Central memory CD8-positive, alpha-beta T cell (primary cell): ENCODE data around the gene SYP.
"Not testable (repeated sequence)": the region's sequence is repeated elsewhere in the genome, so short reads cannot be mapped to it uniquely, and the experiment has no call there.

Experiments used
- ATAC-seq: fragments of 150-1000 bp; cut with Tn5 transposase; replicated peaks from 2 replicates; pipeline ENCODE4 v1.10.0; 2022; ENCODE audit warnings: mild to moderate bottlenecking, moderate FRiP score, moderate number of reproducible peaks; ENCODE audit not compliant: poor library complexity, severe bottlenecking; ENCODE audit errors: extremely low read depth
- DNase-seq, 2 donors: peaks; one replicate each; pipeline ENCODE4 v3.0.0; 2021; ENCODE audit warnings: low spot score in 2 of 2
- H3K27ac Mint-ChIP-seq: one replicate; pipeline ENCODE4 v1.8.0; 2022; ENCODE audit warnings: low read depth, mild to moderate bottlenecking, moderate library complexity, mixed read lengths
- H3K27me3 Mint-ChIP-seq: one replicate; pipeline ENCODE4 v1.8.0; 2022; ENCODE audit warnings: mixed read lengths
- H3K36me3 Mint-ChIP-seq: one replicate; pipeline ENCODE4 v1.8.0; 2022; ENCODE audit warnings: mild to moderate bottlenecking, moderate library complexity, mixed read lengths; ENCODE audit not compliant: insufficient read depth
- H3K4me1 Mint-ChIP-seq: one replicate; pipeline ENCODE4 v1.8.0; 2022; ENCODE audit warnings: mixed read lengths
- H3K4me3 Mint-ChIP-seq: one replicate; pipeline ENCODE4 v1.8.0; 2022; ENCODE audit warnings: mild to moderate bottlenecking, moderate library complexity, mixed read lengths
- H3K9me3 Mint-ChIP-seq: one replicate; pipeline ENCODE4 v1.8.0; 2022; ENCODE audit warnings: mixed read lengths

The SYP gene

DNA sequence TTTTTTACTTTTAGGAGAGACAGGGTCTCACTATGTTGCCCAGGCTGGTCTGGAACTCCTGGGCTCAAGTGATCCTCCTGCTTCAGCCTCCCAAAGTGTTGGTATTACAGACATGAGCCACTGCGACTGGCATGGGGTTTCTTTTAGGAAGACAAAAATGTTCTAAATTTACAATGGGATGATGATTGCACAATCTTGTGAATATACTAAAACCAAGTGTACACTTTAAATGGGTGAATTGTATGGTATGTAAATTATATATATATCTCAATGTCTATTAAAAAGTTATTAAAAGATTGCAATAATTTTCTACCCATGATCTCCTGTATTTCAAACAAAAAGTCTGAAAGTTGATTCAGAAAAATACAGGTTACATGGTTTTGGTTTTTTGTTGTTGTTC, 46.5 kb downstream of the SYP start:
- ATAC-seq (no peak), DNase-seq (no peak)
- Mint-ChIP-seq H3K27ac (no peak overlapping the region), H3K36me3 (peaks cover 8% of the 10 kb centered on the region), H3K9me3 (no peaks in the 10 kb centered on the region), H3K4me1 (peaks cover 17% of the 10 kb centered on the region), H3K4me3 (no peak overlapping the region), H3K27me3 (no peaks in the 10 kb centered on the region)

DNA sequence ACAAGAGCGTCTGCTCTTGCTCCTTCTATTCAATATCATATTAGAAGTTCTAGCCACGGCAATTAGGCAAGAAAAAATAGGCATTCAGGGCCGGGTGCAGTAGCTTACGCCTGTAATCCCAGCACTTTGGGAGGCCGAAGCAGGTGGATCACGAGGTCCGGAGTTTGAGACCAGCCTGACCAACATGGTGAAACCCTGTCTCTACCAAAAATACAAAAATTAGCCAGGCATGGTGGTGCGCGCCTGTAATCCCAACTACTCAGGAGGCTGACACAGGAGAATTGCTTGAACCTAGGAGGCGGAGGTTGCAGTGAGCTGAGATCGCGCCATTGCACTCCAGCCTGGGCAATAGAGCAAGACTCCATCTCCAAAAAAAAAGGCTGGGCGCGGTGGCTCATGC, 50.7 kb downstream of the SYP start:
- not testable (repeated sequence) for ATAC-seq, H3K9me3 Mint-ChIP-seq, H3K27me3 Mint-ChIP-seq, H3K36me3 Mint-ChIP-seq, H3K4me1 Mint-ChIP-seq, DNase-seq, H3K4me3 Mint-ChIP-seq, H3K27ac Mint-ChIP-seq

DNA sequence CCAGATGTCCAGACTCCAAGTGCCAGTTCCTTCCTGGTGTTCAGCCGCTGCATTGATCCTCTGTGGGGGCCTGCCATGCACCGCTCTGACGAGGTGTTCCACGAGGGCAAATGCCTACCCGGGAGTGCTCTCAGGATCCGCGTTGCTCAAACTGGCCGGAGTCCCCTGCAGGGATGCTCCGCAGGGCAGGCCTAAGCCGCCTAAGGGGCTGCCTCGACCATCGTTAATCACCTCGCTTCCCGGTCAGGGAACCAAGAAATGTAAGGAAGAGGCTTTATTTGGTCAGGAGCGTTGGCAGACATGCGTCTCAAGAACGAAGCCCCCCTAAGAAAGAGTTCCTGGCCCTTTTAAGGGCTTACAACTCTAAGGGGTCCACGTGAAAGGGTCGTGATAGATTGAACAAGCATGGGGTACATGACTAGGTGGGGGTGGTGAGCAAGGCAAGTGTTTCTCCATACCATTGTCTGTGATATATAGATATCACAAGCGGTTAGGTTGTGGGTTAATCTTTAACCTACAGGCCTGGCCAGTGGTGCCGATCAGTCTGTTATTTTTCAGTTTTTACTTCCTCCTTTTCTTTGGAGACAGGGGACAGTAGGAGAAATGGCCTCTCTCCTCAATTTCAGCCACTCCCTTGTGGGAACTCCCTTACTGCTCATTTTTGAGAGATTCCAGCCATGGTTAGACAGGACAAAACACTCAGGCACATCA, 51.4 kb downstream of the SYP start:
- not testable (repeated sequence) for H3K4me1 Mint-ChIP-seq, H3K36me3 Mint-ChIP-seq, H3K27ac Mint-ChIP-seq, ATAC-seq, H3K4me3 Mint-ChIP-seq, H3K27me3 Mint-ChIP-seq, DNase-seq, H3K9me3 Mint-ChIP-seq

DNA sequence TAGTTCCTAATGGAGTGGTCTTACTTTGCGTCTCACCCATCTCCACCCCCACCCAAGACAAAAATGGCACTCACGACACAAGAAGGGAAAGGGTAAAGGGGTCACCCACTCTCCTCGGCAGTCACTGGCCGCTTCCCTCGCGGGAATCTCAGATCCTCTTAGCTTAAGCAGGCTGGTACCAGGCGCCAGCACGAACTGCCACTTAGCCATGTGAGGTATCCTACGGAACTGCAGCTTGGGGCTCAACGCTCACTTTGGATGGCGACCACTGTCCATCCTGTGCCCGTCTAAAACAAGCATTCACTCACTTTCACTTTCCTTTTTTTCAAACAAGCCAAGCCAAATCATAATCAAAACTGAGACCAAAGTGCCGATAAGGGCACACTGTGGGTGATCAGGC, 52.1 kb downstream of the SYP start:
- Mint-ChIP-seq H3K9me3 (no peaks in the 10 kb centered on the region), H3K27ac (no peak overlapping the region), H3K4me3 (no peak overlapping the region), H3K27me3 (no peaks in the 10 kb centered on the region), H3K36me3 (no peaks in the 10 kb centered on the region), H3K4me1 (no peaks in the 10 kb centered on the region)
- no peak for DNase-seq
- ATAC-seq: no peak

DNA sequence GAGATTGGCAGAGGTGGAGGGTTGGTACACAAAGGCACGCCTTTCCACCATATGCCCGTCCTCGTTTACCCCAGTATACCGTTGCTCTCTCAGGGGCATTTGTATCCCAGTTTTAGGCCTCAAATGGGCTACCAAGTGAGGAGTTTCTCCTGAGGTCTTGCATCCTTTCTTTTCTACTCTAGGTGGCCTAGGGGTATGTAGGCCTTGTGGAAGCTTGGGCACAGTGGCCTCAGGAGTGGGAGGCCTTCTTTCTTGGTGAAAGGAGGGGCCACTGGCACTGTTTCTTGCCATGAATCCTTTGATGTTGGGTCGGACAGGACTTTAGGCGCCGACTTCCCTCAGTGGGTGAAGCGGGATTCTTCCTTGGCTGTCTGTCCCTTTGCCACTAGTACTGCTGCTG, 52.7 kb downstream of the SYP start:
- no peaks in the 10 kb centered on the region for H3K4me1 Mint-ChIP-seq
- H3K9me3 Mint-ChIP-seq: no peaks in the 10 kb centered on the region
- H3K27me3 Mint-ChIP-seq: no peaks in the 10 kb centered on the region
- no peak overlapping the region for H3K4me3 Mint-ChIP-seq
- H3K36me3 Mint-ChIP-seq: no peaks in the 10 kb centered on the region
- ATAC-seq (no peak), DNase-seq (no peak)
- no peak overlapping the region for H3K27ac Mint-ChIP-seq

DNA sequence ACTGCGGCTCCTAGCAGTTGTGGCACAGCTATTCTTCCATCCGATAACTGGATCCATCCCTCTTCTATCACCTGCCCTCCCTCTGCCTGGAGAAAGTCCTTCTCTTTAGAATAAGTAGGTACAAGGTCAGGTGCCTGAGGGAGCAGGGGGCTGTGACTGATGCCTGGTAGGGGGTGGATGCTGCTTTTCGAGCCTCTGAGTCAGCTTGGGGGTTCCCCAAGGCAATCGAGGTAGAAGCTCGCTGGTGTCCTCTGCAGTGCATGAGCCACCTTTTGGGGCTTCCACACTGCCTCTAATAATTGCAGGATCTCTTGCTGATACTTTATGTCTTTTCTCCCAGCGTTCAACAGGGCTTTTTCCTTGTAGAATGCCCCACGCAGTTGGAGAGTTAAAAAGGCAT, 56.8 kb downstream of the SYP start:
- H3K36me3 Mint-ChIP-seq, ATAC-seq, H3K9me3 Mint-ChIP-seq, H3K27me3 Mint-ChIP-seq, H3K4me1 Mint-ChIP-seq, DNase-seq, H3K4me3 Mint-ChIP-seq, H3K27ac Mint-ChIP-seq: not testable (repeated sequence)

DNA sequence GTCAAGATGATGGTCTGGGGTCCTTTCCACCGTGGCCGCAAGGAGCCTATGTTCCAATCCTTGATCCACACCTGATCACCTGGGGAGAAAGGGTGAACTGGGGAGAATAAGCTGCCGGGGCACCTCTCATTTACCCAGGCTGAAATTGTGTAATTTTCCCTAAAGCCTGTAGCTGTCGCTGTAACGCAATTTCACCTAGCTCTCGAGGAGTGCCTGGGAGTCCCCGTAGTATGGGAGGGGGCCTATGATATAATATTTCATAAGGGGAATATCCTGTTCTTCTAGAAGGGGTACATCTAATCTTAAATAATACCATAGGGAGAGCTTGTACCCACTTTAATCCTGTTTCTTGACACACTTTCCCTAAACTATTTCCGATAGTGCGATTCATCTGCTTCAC, 57.7 kb downstream of the SYP start:
- H3K9me3 Mint-ChIP-seq, H3K27ac Mint-ChIP-seq, H3K4me3 Mint-ChIP-seq, DNase-seq, ATAC-seq, H3K36me3 Mint-ChIP-seq, H3K27me3 Mint-ChIP-seq, H3K4me1 Mint-ChIP-seq: not testable (repeated sequence)

DNA sequence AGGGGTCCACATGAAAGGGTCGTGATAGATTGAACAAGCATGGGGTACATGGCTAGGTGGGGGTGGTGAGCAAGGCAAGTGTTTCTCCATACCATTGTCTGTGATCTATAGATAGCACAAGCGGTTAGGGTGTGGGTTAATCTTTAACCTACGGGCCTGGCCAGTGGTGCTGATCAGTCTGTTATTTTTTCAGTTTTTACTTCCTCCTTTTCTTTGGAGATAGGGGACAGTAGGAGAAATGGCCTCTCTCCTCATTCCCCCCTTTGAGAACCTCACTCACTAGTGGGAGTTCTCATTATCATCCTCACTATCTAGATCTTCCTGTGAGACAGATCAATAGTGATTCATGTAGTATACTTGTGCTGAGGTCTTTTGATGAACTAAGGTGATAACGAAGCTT, 60.3 kb downstream of the SYP start:
- H3K4me1 Mint-ChIP-seq: no peaks in the 10 kb centered on the region
- no peak overlapping the region for H3K4me3 Mint-ChIP-seq
- H3K9me3 Mint-ChIP-seq: no peaks in the 10 kb centered on the region
- no peaks in the 10 kb centered on the region for H3K27me3 Mint-ChIP-seq
- H3K36me3 Mint-ChIP-seq: peaks cover 2% of the 10 kb centered on the region
- no peak overlapping the region for H3K27ac Mint-ChIP-seq
- ATAC-seq: no peak
- DNase-seq: no peak
